GM12891 (cell line): ENCODE measurements around the gene BDH1.

Experiments
- PAX5 ChIP-seq: IDR thresholded peaks from 2 replicates; pipeline ENCODE4 v1.6.1; 2011; ENCODE audit warnings: low read length, moderate library complexity, mild to moderate bottlenecking; ENCODE audit not compliant: insufficient read depth, severe bottlenecking
- POLR2A ChIP-seq: IDR thresholded peaks from 2 replicates; pipeline ENCODE4 v1.6.1; 2011; ENCODE audit warnings: low read depth, low read length, control low read depth
- POLR2AphosphoS5 ChIP-seq: IDR thresholded peaks from 2 replicates; pipeline ENCODE4 v1.6.1; 2011; ENCODE audit warnings: low read depth, low read length, control low read depth
- POU2F2 ChIP-seq: IDR thresholded peaks from 2 replicates; pipeline ENCODE4 v1.6.1; 2011; ENCODE audit warnings: low read depth, mild to moderate bottlenecking, control low read depth, low read length, moderate library complexity
- SPI1 ChIP-seq: IDR thresholded peaks from 2 replicates; pipeline ENCODE4 v1.6.1; 2011; ENCODE audit warnings: low read depth, low read length, control low read depth
- TAF1 ChIP-seq: IDR thresholded peaks from 2 replicates; pipeline ENCODE4 v1.6.1; 2011; ENCODE audit warnings: low read depth, low read length, control low read depth

GRCh38 chr3:197523526-197523925 is 32.2 kb downstream of the BDH1 start:
- no peak for TF ChIP-seq TAF1
- TF ChIP-seq POLR2AphosphoS5 = no peak
- no peak for TF ChIP-seq POLR2A
- no peak for TF ChIP-seq SPI1
- no peak for TF ChIP-seq POU2F2
- no peak for TF ChIP-seq PAX5
